ENCODE measurements around the gene LIN7C.

GRCh38 chr11:27487706-27488105 is 18.9 kb downstream of the LIN7C start:
- TF ChIP-seq EZH2phosphoT487 (IDR thresholded peaks at IDR 0.05; ENCODE audit: borderline replicate concordance, low read length) (no peak), EZH2 (IDR thresholded peaks at IDR 0.05; ENCODE audit: low read length, unreplicated experiment) (no peak)
- TF ChIP-seq, protein P1, sequence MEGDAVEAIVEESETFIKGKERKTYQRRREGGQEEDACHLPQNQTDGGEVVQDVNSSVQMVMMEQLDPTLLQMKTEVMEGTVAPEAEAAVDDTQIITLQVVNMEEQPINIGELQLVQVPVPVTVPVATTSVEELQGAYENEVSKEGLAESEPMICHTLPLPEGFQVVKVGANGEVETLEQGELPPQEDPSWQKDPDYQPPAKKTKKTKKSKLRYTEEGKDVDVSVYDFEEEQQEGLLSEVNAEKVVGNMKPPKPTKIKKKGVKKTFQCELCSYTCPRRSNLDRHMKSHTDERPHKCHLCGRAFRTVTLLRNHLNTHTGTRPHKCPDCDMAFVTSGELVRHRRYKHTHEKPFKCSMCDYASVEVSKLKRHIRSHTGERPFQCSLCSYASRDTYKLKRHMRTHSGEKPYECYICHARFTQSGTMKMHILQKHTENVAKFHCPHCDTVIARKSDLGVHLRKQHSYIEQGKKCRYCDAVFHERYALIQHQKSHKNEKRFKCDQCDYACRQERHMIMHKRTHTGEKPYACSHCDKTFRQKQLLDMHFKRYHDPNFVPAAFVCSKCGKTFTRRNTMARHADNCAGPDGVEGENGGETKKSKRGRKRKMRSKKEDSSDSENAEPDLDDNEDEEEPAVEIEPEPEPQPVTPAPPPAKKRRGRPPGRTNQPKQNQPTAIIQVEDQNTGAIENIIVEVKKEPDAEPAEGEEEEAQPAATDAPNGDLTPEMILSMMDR (conservative IDR thresholded peaks at IDR 0.05; ENCODE audit: low read depth, low read length): no peak
